Measurements from ENCODE around the gene PLA2G7. TPM values are rescaled to one million over a fixed set of nuclear protein-coding genes. Genes with fewer than 3 reads are reported as not detected.

Gene PLA2G7
- polyA plus RNA-seq (2011; rRNA removed) (not detected in 2 replicates), polyA minus RNA-seq (2011; rRNA and poly(A)+ RNA removed) (not detected in 2 replicates)

DNA sequence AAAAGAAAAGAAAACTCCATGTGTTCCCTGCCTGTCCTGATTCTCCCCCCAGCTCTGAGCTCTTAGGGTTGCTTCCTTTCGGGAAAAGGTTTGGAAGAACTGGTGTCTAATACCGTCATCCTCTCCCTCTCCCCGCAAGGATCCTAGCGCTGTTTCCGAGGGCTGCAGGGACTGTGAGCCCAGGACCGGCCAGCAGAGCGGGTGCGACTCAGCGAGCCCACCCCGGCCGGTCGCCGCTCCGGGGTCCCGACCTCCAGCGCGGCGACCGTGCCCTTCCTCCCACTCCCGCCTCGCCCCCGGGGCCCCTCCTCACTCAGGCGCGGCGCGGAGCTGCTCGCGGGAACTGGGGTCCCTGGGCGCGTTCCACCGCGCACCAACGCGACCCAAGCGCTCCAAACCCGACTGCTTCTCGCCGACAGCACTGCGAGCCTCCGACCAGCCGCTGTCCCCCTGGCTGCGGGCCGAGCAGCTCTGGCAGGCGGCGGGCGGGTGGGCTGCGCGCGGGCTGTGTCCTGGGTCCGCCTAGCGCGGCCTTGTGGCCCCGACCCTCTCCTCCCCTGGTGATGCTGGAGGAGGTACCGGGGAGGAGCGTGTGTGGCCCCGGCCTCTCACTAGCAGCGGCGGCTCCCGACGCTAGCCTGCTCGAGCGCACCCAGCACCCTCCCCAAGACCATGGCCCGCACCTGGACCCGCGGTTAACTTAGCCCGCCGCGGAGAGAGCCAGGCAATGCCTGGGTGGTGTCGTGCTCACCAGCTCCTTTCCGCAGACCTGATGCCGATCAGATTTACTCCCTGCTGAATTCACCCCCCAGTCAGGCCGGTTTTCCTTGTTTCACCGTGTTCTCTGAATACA is at the start of gene PLA2G7:
TSS of gene PLA2G7 (minus strand) at position 509 of the 853 bp plus-strand sequence. CDS start 12,484 bp downstream, outside the sequence.
- Histone ChIP-seq H3K36me3 (ENCODE audit: control insufficient read depth, insufficient read depth, low read length) (no peaks in the 10 kb centered on the region), H3K27me3 (ENCODE audit: control insufficient read depth, insufficient read depth, low read length) (peaks cover 23% of the 10 kb centered on the region), H3K4me3 (ENCODE audit: low read depth, low read length) (no peak within 1 kb of the TSS; the same call in 1 of the 2 replicates)
- DNase-seq (ENCODE audit: low read depth) = no peak
- CTCF ChIA-PET = interaction anchor here (1.6 kb wide), 1 partner anchor 20 kb away, joined by 3 read pairs; no protein-coding TSS in a partner anchor
- POLR2A ChIA-PET = no interaction called here
- TF ChIP-seq, protein P1, sequence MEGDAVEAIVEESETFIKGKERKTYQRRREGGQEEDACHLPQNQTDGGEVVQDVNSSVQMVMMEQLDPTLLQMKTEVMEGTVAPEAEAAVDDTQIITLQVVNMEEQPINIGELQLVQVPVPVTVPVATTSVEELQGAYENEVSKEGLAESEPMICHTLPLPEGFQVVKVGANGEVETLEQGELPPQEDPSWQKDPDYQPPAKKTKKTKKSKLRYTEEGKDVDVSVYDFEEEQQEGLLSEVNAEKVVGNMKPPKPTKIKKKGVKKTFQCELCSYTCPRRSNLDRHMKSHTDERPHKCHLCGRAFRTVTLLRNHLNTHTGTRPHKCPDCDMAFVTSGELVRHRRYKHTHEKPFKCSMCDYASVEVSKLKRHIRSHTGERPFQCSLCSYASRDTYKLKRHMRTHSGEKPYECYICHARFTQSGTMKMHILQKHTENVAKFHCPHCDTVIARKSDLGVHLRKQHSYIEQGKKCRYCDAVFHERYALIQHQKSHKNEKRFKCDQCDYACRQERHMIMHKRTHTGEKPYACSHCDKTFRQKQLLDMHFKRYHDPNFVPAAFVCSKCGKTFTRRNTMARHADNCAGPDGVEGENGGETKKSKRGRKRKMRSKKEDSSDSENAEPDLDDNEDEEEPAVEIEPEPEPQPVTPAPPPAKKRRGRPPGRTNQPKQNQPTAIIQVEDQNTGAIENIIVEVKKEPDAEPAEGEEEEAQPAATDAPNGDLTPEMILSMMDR (IDR thresholded peaks at IDR 0.05; ENCODE audit: insufficient read depth, low read depth, low read length) = no peak

DNA sequence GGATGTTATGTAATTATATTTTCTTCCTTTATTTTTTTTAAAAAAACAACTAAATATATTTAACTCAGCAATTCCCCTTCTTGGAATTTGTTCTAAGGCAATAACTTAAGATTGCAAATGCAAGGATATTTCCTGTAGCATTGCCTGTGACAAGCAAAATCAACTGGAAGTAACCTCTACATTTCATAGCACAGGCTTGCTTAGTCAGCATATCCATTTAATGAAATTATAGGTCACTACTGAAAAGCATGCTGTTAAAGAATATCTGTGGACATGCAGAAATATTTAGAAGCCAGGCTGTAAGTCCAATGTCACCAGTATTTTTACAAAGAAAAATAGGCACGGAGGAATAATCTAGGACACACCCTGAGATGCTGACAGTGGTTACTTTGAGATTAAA is 49.4 kb upstream of the PLA2G7 start:
- ChIA-PET CTCF (interaction anchor here (0.8 kb wide), 1 partner anchor 14 kb away, joined by 4 read pairs; no protein-coding TSS in a partner anchor), POLR2A (no interaction called here)
- no peak for DNase-seq (ENCODE audit: low read depth)

DNA sequence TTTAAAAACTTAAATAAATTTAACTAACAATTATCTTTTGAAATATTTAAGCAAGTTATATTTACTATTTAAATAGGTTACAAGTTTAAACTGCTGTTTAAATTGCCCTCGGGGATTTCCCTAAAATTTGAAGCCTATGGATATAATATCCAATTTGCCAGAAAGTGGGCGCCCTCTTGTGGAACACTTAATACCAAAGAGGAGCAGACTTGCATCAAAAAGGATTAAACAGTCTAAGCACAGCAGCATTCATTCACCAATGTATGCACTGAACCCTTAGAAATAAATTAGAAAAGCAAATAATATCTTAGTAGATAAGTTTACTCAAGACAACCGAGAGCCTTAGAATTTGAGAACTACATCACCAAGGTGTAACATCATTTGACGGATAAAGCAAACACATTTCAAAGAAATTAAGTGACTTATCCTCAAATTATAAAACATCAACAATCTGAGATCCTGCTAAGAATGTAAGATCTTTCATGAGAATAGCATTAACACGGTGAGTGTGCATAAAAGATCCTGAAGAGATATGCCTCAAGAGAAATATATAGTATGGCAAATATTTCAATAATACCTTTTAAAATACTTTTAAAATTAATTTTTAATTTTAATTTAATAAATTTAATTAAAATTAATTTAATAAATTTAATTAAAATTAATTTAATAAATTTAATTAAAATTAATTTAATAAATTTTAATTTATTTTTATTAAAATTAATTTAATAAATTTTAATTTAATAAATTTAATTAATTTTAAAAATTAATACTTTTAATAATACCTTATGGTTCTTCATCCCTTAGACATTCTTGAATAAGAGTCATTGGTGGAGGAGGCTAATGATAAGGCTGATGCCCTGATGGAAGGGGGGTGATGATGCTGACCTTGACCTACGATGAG is 46.6 kb upstream of the PLA2G7 start:
- H3K4me3 ChIP-seq (ENCODE audit: low read depth, low read length) = no peak overlapping the region
- H3K36me3 ChIP-seq (ENCODE audit: control insufficient read depth, insufficient read depth, low read length) = no peaks in the 10 kb centered on the region
- CTCF ChIA-PET = no interaction called here

More for the DNA sequence above, 49.4 kb upstream of the PLA2G7 start:
- TF ChIP-seq, protein P1 (IDR thresholded peaks at IDR 0.05; ENCODE audit: insufficient read depth, low read depth, low read length) = no peak
- Histone ChIP-seq H3K27me3 (ENCODE audit: control insufficient read depth, insufficient read depth, low read length) (no peaks in the 10 kb centered on the region), H3K36me3 (ENCODE audit: control insufficient read depth, insufficient read depth, low read length) (no peaks in the 10 kb centered on the region), H3K4me3 (ENCODE audit: low read depth, low read length) (no peak overlapping the region)

DNA sequence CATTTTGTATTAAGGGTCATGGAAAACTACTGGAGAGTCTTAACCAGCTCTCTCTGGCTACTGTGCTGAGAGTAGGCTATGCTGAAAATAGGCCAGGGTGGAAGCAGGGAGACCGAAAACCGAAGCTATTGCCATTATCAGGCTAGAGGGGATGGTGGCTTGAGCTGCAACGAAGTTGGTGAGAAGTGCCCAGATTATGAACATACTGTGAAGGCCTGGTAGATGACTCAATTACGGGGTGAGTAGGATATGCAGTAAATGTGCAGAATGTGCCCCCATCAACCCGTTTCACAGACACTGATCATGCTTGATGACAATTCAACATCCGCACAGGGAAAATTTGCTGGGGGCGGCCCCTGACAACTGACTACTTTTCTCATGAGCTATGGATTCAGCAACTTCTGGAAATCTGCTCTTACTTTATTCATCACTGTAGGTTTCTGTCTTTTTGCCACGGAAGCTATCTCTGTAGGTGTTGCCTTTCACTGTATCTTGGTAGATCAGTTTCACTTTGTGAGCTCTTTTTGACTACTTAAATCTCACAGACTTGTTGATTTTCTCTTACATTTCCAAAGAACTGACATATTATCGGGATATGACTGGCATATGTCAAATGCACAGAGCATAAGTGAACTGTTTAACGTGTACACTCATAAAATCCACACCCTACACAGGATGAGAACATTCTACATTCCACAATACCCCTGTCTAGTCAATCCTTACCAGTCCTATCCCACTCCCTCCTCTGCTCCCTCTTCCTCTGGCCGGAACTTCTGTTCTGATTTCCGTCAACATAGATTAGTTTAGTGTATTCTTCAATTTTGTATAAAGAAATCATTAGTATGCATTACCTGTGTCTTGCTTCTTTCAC is 42.5 kb upstream of the PLA2G7 start:
- CTCF ChIA-PET = no interaction called here
- Histone ChIP-seq H3K4me3 (ENCODE audit: low read depth, low read length) (no peak overlapping the region), H3K27me3 (ENCODE audit: control insufficient read depth, insufficient read depth, low read length) (no peaks in the 10 kb centered on the region), H3K36me3 (ENCODE audit: control insufficient read depth, insufficient read depth, low read length) (no peaks in the 10 kb centered on the region)
- POLR2A ChIA-PET = no interaction called here
- TF ChIP-seq, protein P1 (IDR thresholded peaks at IDR 0.05; ENCODE audit: insufficient read depth, low read depth, low read length) = no peak
- no peak for DNase-seq (ENCODE audit: low read depth)

More for the DNA sequence above, 46.6 kb upstream of the PLA2G7 start:
- POLR2A ChIA-PET = no interaction called here
- TF ChIP-seq, protein P1 (IDR thresholded peaks at IDR 0.05; ENCODE audit: insufficient read depth, low read depth, low read length) = peak; percentile 73
- H3K27me3 ChIP-seq (ENCODE audit: control insufficient read depth, insufficient read depth, low read length) = no peaks in the 10 kb centered on the region
- DNase-seq (ENCODE audit: low read depth) = peak; percentile 4

Data from BJ (cell line).